ENCODE measurements around the gene EVC2. TPM values are rescaled to one million over a fixed set of nuclear protein-coding genes. Genes with fewer than 3 reads are reported as not detected.

Gene EVC2, protein sequence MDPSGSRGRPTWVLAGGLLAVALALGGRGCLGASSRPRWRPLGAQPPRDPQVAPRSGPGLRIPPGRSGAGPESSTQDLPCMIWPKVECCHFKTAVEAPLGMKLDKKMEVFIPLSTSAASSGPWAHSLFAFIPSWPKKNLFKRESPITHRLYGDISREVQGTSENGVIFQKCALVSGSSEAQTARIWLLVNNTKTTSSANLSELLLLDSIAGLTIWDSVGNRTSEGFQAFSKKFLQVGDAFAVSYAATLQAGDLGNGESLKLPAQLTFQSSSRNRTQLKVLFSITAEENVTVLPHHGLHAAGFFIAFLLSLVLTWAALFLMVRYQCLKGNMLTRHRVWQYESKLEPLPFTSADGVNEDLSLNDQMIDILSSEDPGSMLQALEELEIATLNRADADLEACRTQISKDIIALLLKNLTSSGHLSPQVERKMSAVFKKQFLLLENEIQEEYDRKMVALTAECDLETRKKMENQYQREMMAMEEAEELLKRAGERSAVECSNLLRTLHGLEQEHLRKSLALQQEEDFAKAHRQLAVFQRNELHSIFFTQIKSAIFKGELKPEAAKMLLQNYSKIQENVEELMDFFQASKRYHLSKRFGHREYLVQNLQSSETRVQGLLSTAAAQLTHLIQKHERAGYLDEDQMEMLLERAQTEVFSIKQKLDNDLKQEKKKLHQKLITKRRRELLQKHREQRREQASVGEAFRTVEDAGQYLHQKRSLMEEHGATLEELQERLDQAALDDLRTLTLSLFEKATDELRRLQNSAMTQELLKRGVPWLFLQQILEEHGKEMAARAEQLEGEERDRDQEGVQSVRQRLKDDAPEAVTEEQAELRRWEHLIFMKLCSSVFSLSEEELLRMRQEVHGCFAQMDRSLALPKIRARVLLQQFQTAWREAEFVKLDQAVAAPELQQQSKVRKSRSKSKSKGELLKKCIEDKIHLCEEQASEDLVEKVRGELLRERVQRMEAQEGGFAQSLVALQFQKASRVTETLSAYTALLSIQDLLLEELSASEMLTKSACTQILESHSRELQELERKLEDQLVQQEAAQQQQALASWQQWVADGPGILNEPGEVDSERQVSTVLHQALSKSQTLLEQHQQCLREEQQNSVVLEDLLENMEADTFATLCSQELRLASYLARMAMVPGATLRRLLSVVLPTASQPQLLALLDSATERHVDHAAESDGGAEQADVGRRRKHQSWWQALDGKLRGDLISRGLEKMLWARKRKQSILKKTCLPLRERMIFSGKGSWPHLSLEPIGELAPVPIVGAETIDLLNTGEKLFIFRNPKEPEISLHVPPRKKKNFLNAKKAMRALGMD
- 6.8 and 11.7 TPM in 2 replicates for total RNA-seq

DNA sequence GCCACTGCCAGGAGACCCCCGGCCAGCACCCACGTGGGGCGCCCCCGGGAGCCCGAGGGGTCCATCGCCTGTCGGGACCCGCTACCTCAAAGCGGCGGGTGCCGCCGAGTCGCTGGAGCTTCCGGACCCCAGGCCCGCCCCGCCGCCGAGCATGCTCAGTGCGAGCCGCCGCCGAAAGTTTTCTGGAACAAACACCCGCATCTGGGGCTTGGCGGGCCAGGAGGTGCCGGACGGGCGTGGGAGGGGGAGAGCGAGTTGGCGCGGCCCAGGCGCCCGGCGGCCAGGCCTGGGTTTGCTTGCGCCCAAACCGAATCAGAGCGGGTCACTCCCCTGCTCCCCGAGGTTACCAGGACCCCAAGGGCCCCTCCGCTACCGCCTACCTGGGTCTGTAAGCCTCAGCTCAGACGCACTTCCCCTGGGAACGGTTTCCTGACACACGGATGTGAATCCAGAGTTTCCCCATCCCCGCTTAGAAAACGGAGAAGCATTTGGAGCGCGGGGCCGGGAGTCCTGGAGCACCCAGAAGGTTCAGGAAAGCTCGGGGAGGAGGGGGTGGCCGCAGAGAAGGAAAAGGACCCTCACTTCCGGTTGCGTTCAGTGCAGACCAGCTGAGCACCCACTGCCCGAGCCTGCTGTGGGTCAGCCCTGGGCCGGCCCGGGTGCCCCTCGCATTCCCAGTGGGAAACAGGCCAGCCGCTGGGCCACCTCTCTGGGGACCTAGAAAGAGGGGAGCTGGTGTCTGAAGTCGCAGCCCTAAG is at the start of gene EVC2:
Gene EVC2 (minus strand): TSS at position 111 of the 758 bp plus-strand sequence. CDS start 46 bp downstream, at position 65.

DNA sequence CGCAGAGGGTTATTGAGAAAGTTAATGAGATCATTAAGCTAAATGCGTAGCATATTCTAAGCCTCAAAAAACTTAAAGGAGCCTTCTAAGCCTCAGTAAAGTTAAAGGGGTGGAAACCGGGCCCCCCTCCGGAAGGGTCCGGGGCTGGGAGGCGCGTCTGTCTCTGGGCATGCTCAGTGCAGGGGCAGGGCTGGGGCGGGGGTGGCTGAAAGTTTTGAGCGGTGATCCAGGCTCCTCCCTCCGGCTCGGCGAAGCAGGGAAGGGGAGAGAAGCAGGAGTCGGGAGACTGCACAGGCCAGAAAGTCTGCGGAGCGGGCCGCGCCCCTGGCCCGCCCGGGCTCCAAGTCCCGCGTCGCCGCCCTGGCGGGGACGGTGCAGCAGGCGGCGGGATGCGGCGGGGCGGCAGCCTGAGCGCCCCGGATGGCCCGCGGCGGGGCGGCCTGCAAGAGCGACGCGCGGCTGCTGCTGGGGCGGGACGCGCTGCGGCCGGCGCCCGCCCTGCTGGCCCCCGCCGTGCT is 2.7 kb upstream of the EVC2 start, which contains the start of gene EVC:
Gene EVC (plus strand): TSS at position 241 of the 518 bp plus-strand sequence. CDS start 180 bp downstream, at position 421.

Other genes with a start within 250 kb of the EVC2 start
- gene EVC, start 2.6 kb upstream of the EVC2 start, total RNA-seq: 12.0 and 26.6 TPM in 2 replicates
- gene CRMP1, start 184.5 kb upstream of the EVC2 start, total RNA-seq: not detected in 2 replicates